K562 treated with DMSO at 1 percent for 12 hours (cell line): Measurements from ENCODE around the gene SHPK. TPM values are rescaled to one million over a fixed set of nuclear protein-coding genes. Genes with fewer than 3 reads are reported as not detected.

Source experiments
- total RNA-seq: library from RNA; unstranded; fragments of 300-600 nt; gene quantifications from 2 replicates; pipeline ENCODE4 v1.2.3, GENCODE V29; 2022; ENCODE audit not compliant: insufficient read depth

The SHPK gene
- total RNA-seq = 11.5 and 22.0 TPM in 2 replicates

GRCh38 chr17:3636154-3636907 is at the start of gene SHPK, which contains the start of gene CTNS:
Gene SHPK, minus strand, starts transcription at chr17:3636250. Its CDS starts 31 bp downstream, at chr17:3636219.
Gene CTNS, plus strand, starts transcription at chr17:3636760. Its CDS starts 3,447 bp downstream, at chr17:3640207.

GRCh38 chr17:3668279-3669084 is 32.4 kb upstream of the SHPK start, which contains the start of the genes EMC6 and TAX1BP3:
Gene EMC6, plus strand, starts transcription at chr17:3668812. Its CDS starts 335 bp downstream, at chr17:3669147.
Gene TAX1BP3, minus strand, starts transcription at chr17:3668578. Its CDS starts 52 bp downstream, at chr17:3668526.

Other genes starting within 250 kb of the SHPK start
- gene OR3A2, start 249.9 kb downstream of the SHPK start, total RNA-seq = not detected in 2 replicates
- not detected in 2 replicates for gene OR1E1, start 237.8 kb downstream of the SHPK start, total RNA-seq
- gene OR3A3, start 224.9 kb downstream of the SHPK start, total RNA-seq = not detected in 2 replicates
- gene OR1E2, start 202.4 kb downstream of the SHPK start, total RNA-seq = not detected in 2 replicates
- gene SPATA22, start 164.4 kb downstream of the SHPK start, total RNA-seq = 0.53 TPM in 1 of 2 replicates, not detected in the other
- gene ASPA, start 160.3 kb downstream of the SHPK start, total RNA-seq = not detected in 2 replicates
- not detected in 2 replicates for gene TRPV3, start 78.4 kb downstream of the SHPK start, total RNA-seq
- gene TRPV1, start 26.8 kb downstream of the SHPK start, total RNA-seq = 0.55 and 1.6 TPM in 2 replicates
- gene CTNS, start 510 bp upstream of the SHPK start, total RNA-seq = 13.6 and 28.7 TPM in 2 replicates
- 44.2 and 50.8 TPM in 2 replicates for gene TAX1BP3, start 32.3 kb upstream of the SHPK start, total RNA-seq
- gene EMC6, start 32.6 kb upstream of the SHPK start, total RNA-seq = 137 and 157 TPM in 2 replicates
- not detected in 2 replicates for gene P2RX5, start 59.9 kb upstream of the SHPK start, total RNA-seq
- gene HASPIN, start 87.7 kb upstream of the SHPK start, total RNA-seq = 5.5 and 13.2 TPM in 2 replicates
- gene ITGAE, start 164.9 kb upstream of the SHPK start, total RNA-seq = 35.8 and 37.6 TPM in 2 replicates
- gene NCBP3, start 210.0 kb upstream of the SHPK start, total RNA-seq = 2.5 and 9.2 TPM in 2 replicates